HEK293 (cell line): ENCODE measurements around the gene BEND7.

ENCODE experiments used
- CTCF ChIA-PET: fragments of 350-600 bp; formaldehyde crosslinking; extraction: SDS; loops from one replicate; lab custom pipeline; 2021; ENCODE audit warnings: antibody characterized with exemption; lab: Yijun Ruan, JAX
- POLR2A ChIA-PET: fragments of 300-600 bp; formaldehyde crosslinking; extraction: SDS; loops from one replicate; lab custom pipeline; 2020; ENCODE audit warnings: antibody characterized with exemption, inconsistent platforms; lab: Yijun Ruan, JAX
- H3K27ac ChIP-seq: fragments of 200-500 bp; sonication (Bioruptor generic); 2 replicates; pipeline ENCODE4 v1.5.1; 2014; ENCODE audit warnings: low read depth, low read length, control low read depth, inconsistent platforms; ENCODE audit errors: extremely low read depth
- H3K36me3 ChIP-seq, 2 experiments: fragments of 200-500 bp in 1 of 2; sonication (Bioruptor generic) in 1 of 2; 1 replicate in 1 of 2; 2 replicates in 1 of 2; pipeline ENCODE4 v1.5.1; 2014 to 2017; ENCODE audit warnings: inconsistent platforms in 2 of 2, low read length in 2 of 2; ENCODE audit not compliant: control insufficient read depth in 2 of 2, insufficient read depth in 1 of 2
- H3K4me1 ChIP-seq: fragments of 200-500 bp; sonication (Bioruptor generic); 2 replicates; pipeline ENCODE4 v1.5.1; 2014; ENCODE audit warnings: mild to moderate bottlenecking, low read length, inconsistent platforms; ENCODE audit not compliant: control insufficient read depth, insufficient read depth
- H3K4me3 ChIP-seq: 2 replicates; pipeline ENCODE4 v1.5.1; 2011; ENCODE audit warnings: low read depth, mild to moderate bottlenecking, control low read depth, low read length, moderate library complexity
- H3K9me3 ChIP-seq: fragments of 200-500 bp; sonication (Bioruptor generic); 2 replicates; pipeline ENCODE4 v1.5.1; 2014; ENCODE audit warnings: low read depth, low read length, inconsistent platforms; ENCODE audit not compliant: control insufficient read depth, insufficient read depth
- CTCF ChIP-seq: fragments of 450-650 bp; formaldehyde crosslinking; IDR thresholded peaks from 2 replicates; pipeline ENCODE4 v1.5.1; 2016; ENCODE audit warnings: missing biosample characterization, missing genetic modification characterization
- GLIS2 ChIP-seq: fragments of 450-650 bp; formaldehyde crosslinking; IDR thresholded peaks from 2 replicates; pipeline ENCODE4 v1.5.1; 2016; ENCODE audit warnings: missing biosample characterization, missing genetic modification characterization
- HIC1 ChIP-seq: fragments of 450-650 bp; formaldehyde crosslinking; IDR thresholded peaks from 2 replicates; pipeline ENCODE4 v1.5.1; 2016; ENCODE audit warnings: missing biosample characterization, missing genetic modification characterization
- PRDM4 ChIP-seq: fragments of 450-650 bp; formaldehyde crosslinking; IDR thresholded peaks from 2 replicates; pipeline ENCODE4 v1.5.1; 2017; ENCODE audit warnings: missing biosample characterization, missing genetic modification characterization
- SP7 ChIP-seq: fragments of 450-650 bp; formaldehyde crosslinking; IDR thresholded peaks from 2 replicates; pipeline ENCODE4 v1.5.1; 2016; ENCODE audit warnings: missing biosample characterization, missing genetic modification characterization
- ZFP3 ChIP-seq: fragments of 450-650 bp; formaldehyde crosslinking; IDR thresholded peaks from 2 replicates; pipeline ENCODE4 v1.5.1; 2016; ENCODE audit warnings: low read depth, missing biosample characterization, missing genetic modification characterization
- ZFP41 ChIP-seq: fragments of 450-650 bp; formaldehyde crosslinking; IDR thresholded peaks from 2 replicates; pipeline ENCODE4 v1.5.1; 2016; ENCODE audit warnings: missing biosample characterization, missing genetic modification characterization, borderline replicate concordance
- ZFP69B ChIP-seq: fragments of 450-650 bp; formaldehyde crosslinking; IDR thresholded peaks from 2 replicates; pipeline ENCODE4 v1.5.1; 2016; ENCODE audit warnings: missing biosample characterization, missing genetic modification characterization
- ZNF138 ChIP-seq: fragments of 450-650 bp; formaldehyde crosslinking; IDR thresholded peaks from 2 replicates; pipeline ENCODE4 v1.5.1; 2016; ENCODE audit warnings: missing biosample characterization, missing genetic modification characterization, borderline replicate concordance
- ZNF558 ChIP-seq: fragments of 450-650 bp; formaldehyde crosslinking; IDR thresholded peaks from 2 replicates; pipeline ENCODE4 v1.5.1; 2016; ENCODE audit warnings: missing biosample characterization, missing genetic modification characterization
- ZNF585B ChIP-seq: fragments of 450-650 bp; formaldehyde crosslinking; IDR thresholded peaks from 2 replicates; pipeline ENCODE4 v1.5.1; 2016; ENCODE audit warnings: missing biosample characterization, missing genetic modification characterization
- ZNF600 ChIP-seq: fragments of 450-650 bp; formaldehyde crosslinking; IDR thresholded peaks from 2 replicates; pipeline ENCODE4 v1.5.1; 2016; ENCODE audit warnings: missing biosample characterization, missing genetic modification characterization
- ZNF670 ChIP-seq: fragments of 450-650 bp; formaldehyde crosslinking; IDR thresholded peaks from 2 replicates; pipeline ENCODE4 v1.5.1; 2016; ENCODE audit warnings: missing biosample characterization, missing genetic modification characterization, low read depth
- ZNF692 ChIP-seq: fragments of 450-650 bp; formaldehyde crosslinking; IDR thresholded peaks from 2 replicates; pipeline ENCODE4 v1.5.1; 2016; ENCODE audit warnings: missing biosample characterization, missing genetic modification characterization
- TF ChIP-seq, protein P1 (sequence below): fragments of 450-650 bp; formaldehyde crosslinking; conservative IDR thresholded peaks from 2 replicates; pipeline ENCODE4 v1.5.1; 2016; ENCODE audit warnings: low read depth, missing biosample characterization, missing genetic modification characterization

Gene BEND7

DNA sequence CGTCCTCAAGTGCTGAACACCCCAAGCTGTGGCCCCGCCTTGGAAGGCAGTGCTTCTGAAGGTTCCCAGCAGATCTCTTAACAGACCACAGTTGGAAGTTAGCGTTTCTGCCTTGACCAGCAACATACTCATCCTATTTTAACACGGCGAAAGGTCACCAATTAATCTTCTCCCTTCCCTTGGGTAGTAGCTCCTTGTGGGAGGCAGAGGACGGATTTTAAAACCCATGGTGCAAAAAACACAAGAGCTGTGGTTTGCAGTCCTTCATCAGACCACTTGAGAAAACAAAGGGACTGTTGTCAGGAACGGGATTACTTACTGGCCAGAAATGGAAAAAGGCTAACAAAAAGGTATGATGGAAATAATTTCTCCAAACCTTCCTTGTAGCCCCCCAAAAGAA is 87.3 kb downstream of the BEND7 start (continued):
- TF ChIP-seq, protein P1, sequence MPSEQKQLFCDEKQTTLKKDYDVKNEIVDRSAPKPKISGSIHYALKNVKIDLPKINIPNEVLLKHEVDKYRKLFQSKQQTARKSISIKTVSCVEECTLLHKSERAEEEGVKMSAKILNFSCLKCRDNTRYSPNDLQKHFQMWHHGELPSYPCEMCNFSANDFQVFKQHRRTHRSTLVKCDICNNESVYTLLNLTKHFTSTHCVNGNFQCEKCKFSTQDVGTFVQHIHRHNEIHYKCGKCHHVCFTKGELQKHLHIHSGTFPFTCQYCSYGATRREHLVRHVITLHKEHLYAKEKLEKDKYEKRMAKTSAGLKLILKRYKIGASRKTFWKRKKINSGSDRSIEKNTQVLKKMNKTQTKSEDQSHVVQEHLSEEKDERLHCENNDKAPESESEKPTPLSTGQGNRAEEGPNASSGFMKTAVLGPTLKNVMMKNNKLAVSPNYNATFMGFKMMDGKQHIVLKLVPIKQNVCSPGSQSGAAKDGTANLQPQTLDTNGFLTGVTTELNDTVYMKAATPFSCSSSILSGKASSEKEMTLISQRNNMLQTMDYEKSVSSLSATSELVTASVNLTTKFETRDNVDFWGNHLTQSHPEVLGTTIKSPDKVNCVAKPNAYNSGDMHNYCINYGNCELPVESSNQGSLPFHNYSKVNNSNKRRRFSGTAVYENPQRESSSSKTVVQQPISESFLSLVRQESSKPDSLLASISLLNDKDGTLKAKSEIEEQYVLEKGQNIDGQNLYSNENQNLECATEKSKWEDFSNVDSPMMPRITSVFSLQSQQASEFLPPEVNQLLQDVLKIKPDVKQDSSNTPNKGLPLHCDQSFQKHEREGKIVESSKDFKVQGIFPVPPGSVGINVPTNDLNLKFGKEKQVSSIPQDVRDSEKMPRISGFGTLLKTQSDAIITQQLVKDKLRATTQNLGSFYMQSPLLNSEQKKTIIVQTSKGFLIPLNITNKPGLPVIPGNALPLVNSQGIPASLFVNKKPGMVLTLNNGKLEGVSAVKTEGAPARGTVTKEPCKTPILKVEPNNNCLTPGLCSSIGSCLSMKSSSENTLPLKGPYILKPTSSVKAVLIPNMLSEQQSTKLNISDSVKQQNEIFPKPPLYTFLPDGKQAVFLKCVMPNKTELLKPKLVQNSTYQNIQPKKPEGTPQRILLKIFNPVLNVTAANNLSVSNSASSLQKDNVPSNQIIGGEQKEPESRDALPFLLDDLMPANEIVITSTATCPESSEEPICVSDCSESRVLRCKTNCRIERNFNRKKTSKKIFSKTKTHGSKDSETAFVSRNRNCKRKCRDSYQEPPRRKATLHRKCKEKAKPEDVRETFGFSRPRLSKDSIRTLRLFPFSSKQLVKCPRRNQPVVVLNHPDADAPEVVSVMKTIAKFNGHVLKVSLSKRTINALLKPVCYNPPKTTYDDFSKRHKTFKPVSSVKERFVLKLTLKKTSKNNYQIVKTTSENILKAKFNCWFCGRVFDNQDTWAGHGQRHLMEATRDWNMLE (tag by site-specific recombination): no peak
- TF ChIP-seq PRDM4 (tag by site-specific recombination) (no peak), ZFP3 (no peak), ZNF138 (tag by site-specific recombination) (no peak), ZNF558 (tag by site-specific recombination) (no peak)

- POLR2A ChIA-PET: interaction anchor here (1.6 kb wide), 1 partner anchor 68 kb away, joined by 6 read pairs; no protein-coding TSS in a partner anchor
- Histone ChIP-seq H3K36me3 (no peaks in the 10 kb centered on the region), H3K9me3 (no peaks in the 10 kb centered on the region), H3K4me3 (peak overlapping the region; percentile 25), H3K27ac (no peak overlapping the region), H3K4me1 (no peaks in the 10 kb centered on the region)
- CTCF ChIA-PET: interaction anchor here (0.5 to 7.1 kb wide), 44 partner anchors 9 to 550 kb away, joined by 3 to 138 read pairs (median 4); partner anchors contain the start of gene PRPF18
- TF ChIP-seq ZNF600 (tag by site-specific recombination) (peak; percentile 91), HIC1 (tag by site-specific recombination) (peak; percentile 72), ZNF670 (no peak), CTCF (tag by site-specific recombination) (peak; percentile 79), SP7 (peak; percentile 38; the same call in 1 of the 2 replicates), ZNF692 (tag by site-specific recombination) (0 out of 2 replicates have a peak, but pooled peaks have one; percentile 33), ZNF585B (tag by site-specific recombination) (no peak), ZFP41 (tag by site-specific recombination) (no peak), GLIS2 (tag by site-specific recombination) (peak; percentile 79), ZFP69B (tag by site-specific recombination) (0 out of 2 replicates have a peak, but pooled peaks have one; percentile 33)
- TF ChIP-seq, protein P1 (tag by site-specific recombination): no peak
Observed at GRCh38 chr10:13440185-13441061, 88.4 kb downstream of the BEND7 start.
